ENCODE results near the gene CHRDL2. TPM values are rescaled to one million over a fixed set of nuclear protein-coding genes. Genes with fewer than 3 reads are reported as not detected.

Gene CHRDL2
- total RNA-seq, 1 donor from 2014 or later: not detected

GRCh38 chr11:74707182-74707581 is 24.0 kb downstream of the CHRDL2 start:
- no peak overlapping the region for H3K4me3 ChIP-seq (ENCODE audit: low read depth, low read length)
- H3K27me3 ChIP-seq (ENCODE audit: control insufficient read depth, insufficient read depth, low read length): peaks cover 2% of the 10 kb centered on the region
- FAIRE-seq: no peak
- no peak for DNase-seq (ENCODE audit: low read depth)
- no peak for TF ChIP-seq CTCF (IDR thresholded peaks at IDR 0.05; ENCODE audit: insufficient read depth, low read length, severe bottlenecking)
- no peaks in the 10 kb centered on the region for H3K36me3 ChIP-seq (ENCODE audit: control insufficient read depth, insufficient read depth, low read length)

- Histone ChIP-seq H3K36me3 (ENCODE audit: control insufficient read depth, insufficient read depth, low read length) (no peaks in the 10 kb centered on the region), H3K4me3 (ENCODE audit: low read depth, low read length) (no peak overlapping the region), H3K27me3 (ENCODE audit: control insufficient read depth, insufficient read depth, low read length) (peaks cover 2% of the 10 kb centered on the region)
- no peak for TF ChIP-seq CTCF (IDR thresholded peaks at IDR 0.05; ENCODE audit: insufficient read depth, low read length, severe bottlenecking)
- FAIRE-seq: no peak
- no peak for DNase-seq (ENCODE audit: low read depth)
Measured at GRCh38 chr11:74703211-74703610, 28.0 kb downstream of the CHRDL2 start.

- H3K4me3 ChIP-seq (ENCODE audit: low read depth, low read length): no peak overlapping the region
- H3K36me3 ChIP-seq (ENCODE audit: control insufficient read depth, insufficient read depth, low read length): no peaks in the 10 kb centered on the region
- H3K27me3 ChIP-seq (ENCODE audit: control insufficient read depth, insufficient read depth, low read length): peaks cover 2% of the 10 kb centered on the region
- DNase-seq (ENCODE audit: low read depth) (peak; percentile 55), FAIRE-seq (no peak)
- TF ChIP-seq CTCF (IDR thresholded peaks at IDR 0.05; ENCODE audit: insufficient read depth, low read length, severe bottlenecking): peak; percentile 86
Measured at GRCh38 chr11:74702383-74703007, 28.7 kb downstream of the CHRDL2 start.

GRCh38 chr11:74701351-74701750 is 29.9 kb downstream of the CHRDL2 start:
- H3K27me3 ChIP-seq (ENCODE audit: control insufficient read depth, insufficient read depth, low read length): peaks cover 2% of the 10 kb centered on the region
- H3K36me3 ChIP-seq (ENCODE audit: control insufficient read depth, insufficient read depth, low read length): no peaks in the 10 kb centered on the region
- no peak for DNase-seq (ENCODE audit: low read depth)
- FAIRE-seq: no peak
- H3K4me3 ChIP-seq (ENCODE audit: low read depth, low read length): no peak overlapping the region
- TF ChIP-seq CTCF (IDR thresholded peaks at IDR 0.05; ENCODE audit: insufficient read depth, low read length, severe bottlenecking): peak; percentile 6

- DNase-seq (ENCODE audit: low read depth) (no peak), FAIRE-seq (no peak)
- Histone ChIP-seq H3K4me3 (ENCODE audit: low read depth, low read length) (no peak overlapping the region), H3K27me3 (ENCODE audit: control insufficient read depth, insufficient read depth, low read length) (no peaks in the 10 kb centered on the region), H3K36me3 (ENCODE audit: control insufficient read depth, insufficient read depth, low read length) (no peaks in the 10 kb centered on the region)
- TF ChIP-seq CTCF (IDR thresholded peaks at IDR 0.05; ENCODE audit: insufficient read depth, low read length, severe bottlenecking): no peak
Measured at GRCh38 chr11:74699615-74700396, 31.4 kb downstream of the CHRDL2 start.

All from bronchial epithelial cell (primary cell).